Thoracic aorta (tissue), 2 donors: Measurements from ENCODE around the gene PSD2. TPM values are rescaled to one million over a fixed set of nuclear protein-coding genes. Genes with fewer than 3 reads are reported as not detected.

Experiments used
- ATAC-seq: fragments of 150-250 bp; one replicate; pipeline ENCODE4 v1.8.0; 2017; ENCODE audit warnings: low read depth; ENCODE audit not compliant: insufficient number of reproducible peaks, low FRiP score
- DNase-seq: peaks from one replicate; pipeline ENCODE4 v3.0.0-alpha.2; 2020; ENCODE audit warnings: low spot score
- H3K27ac ChIP-seq, 2 donors: fragments of 200-600 bp; sonication (generic); 1 replicate in 1 of 2; 2 replicates in 1 of 2; pipeline ENCODE4 v1.5.1; 2016; ENCODE audit warnings: mild to moderate bottlenecking in 2 of 2, moderate library complexity in 2 of 2
- H3K27me3 ChIP-seq: fragments of 200-600 bp; sonication (generic); replicated peaks from 2 replicates; pipeline ENCODE4 v1.6.0; 2016; ENCODE audit warnings: mild to moderate bottlenecking; ENCODE audit not compliant: insufficient read depth
- H3K36me3 ChIP-seq: fragments of 200-600 bp; sonication (generic); one replicate; pipeline ENCODE4 v1.5.1; 2016
- H3K4me1 ChIP-seq, 2 donors: fragments of 200-600 bp; sonication (generic); 1 replicate in 1 of 2; 2 replicates in 1 of 2; pipeline versions ENCODE4 v1.5.1 to v1.6.0; 2016; ENCODE audit warnings: low read depth in 2 of 2, mild to moderate bottlenecking in 1 of 2; ENCODE audit not compliant: control insufficient read depth in 1 of 2
- H3K4me3 ChIP-seq: fragments of 200-600 bp; sonication (generic); 2 replicates; pipeline ENCODE4 v1.5.1; 2016; ENCODE audit warnings: mild to moderate bottlenecking
- H3K9me3 ChIP-seq: fragments of 200-600 bp; sonication (generic); 2 replicates; pipeline ENCODE4 v1.5.1; 2016
- CTCF ChIP-seq: fragments of 200-600 bp; sonication (generic); IDR thresholded peaks from one replicate; pipeline ENCODE4 v1.5.1; 2019; ENCODE audit warnings: antibody characterized with exemption
- total RNA-seq, 2 donors: library from RNA; depleted of rRNA; stranded (reverse); fragments of >200 nt; gene quantifications; one replicate each; pipeline versions ENCODE4 v1.1.0 to v1.2.3, GENCODE V29; 2016

The PSD2 gene
- total RNA-seq, 2 donors from 2014 or later, result 0.14 to 0.41 TPM

- Histone ChIP-seq H3K27me3 (no peaks in the 10 kb centered on the region), H3K4me1 (no peaks in the 10 kb centered on the region), H3K9me3 (no peaks in the 10 kb centered on the region), H3K27ac (no peak overlapping the region), H3K4me3 (no peak overlapping the region), H3K36me3 (no peaks in the 10 kb centered on the region)
- TF ChIP-seq CTCF, result no peak
- DNase-seq (no peak), ATAC-seq (no peak)
Observed at GRCh38 chr5:139886213-139886612, 90.6 kb downstream of the PSD2 start.

- no peaks in the 10 kb centered on the region for H3K36me3 ChIP-seq
- H3K4me3 ChIP-seq, result no peak overlapping the region
- H3K27me3 ChIP-seq, result no peaks in the 10 kb centered on the region
- DNase-seq (no peak), ATAC-seq (no peak)
- no peaks in the 10 kb centered on the region for H3K9me3 ChIP-seq
- TF ChIP-seq CTCF, result no peak
- H3K4me1 ChIP-seq, result no peaks in the 10 kb centered on the region
- H3K27ac ChIP-seq, result no peak overlapping the region
Observed at GRCh38 chr5:139888370-139888769, 92.8 kb downstream of the PSD2 start.

GRCh38 chr5:139889410-139889809, 93.8 kb downstream of the PSD2 start:
- Histone ChIP-seq H3K36me3 (no peaks in the 10 kb centered on the region), H3K9me3 (no peaks in the 10 kb centered on the region), H3K4me3 (no peak overlapping the region), H3K4me1 (no peaks in the 10 kb centered on the region), H3K27me3 (no peaks in the 10 kb centered on the region), H3K27ac (no peak overlapping the region)
- ATAC-seq, result no peak
- DNase-seq, result no peak
- no peak for TF ChIP-seq CTCF

- Histone ChIP-seq H3K4me3 (no peak overlapping the region), H3K9me3 (no peaks in the 10 kb centered on the region), H3K4me1 (peaks cover 0 to 5% of the 10 kb centered on the region in 2 donors), H3K27ac (no peak overlapping the region), H3K36me3 (no peaks in the 10 kb centered on the region), H3K27me3 (no peaks in the 10 kb centered on the region)
- no peak for ATAC-seq
- no peak for DNase-seq
- no peak for TF ChIP-seq CTCF
Observed at GRCh38 chr5:139893873-139894272, 98.3 kb downstream of the PSD2 start.

Other genes with a start within 250 kb of the PSD2 start
- 10 to 100 TPM; 51.9 to 66.7 TPM for gene UBE2D2, start 234.5 kb upstream of the PSD2 start, total RNA-seq
- gene CXXC5, start 147.5 kb upstream of the PSD2 start, total RNA-seq, result 10 to 100 TPM; 58.5 to 62.5 TPM
- 1 to 10 TPM; 2.3 to 6.9 TPM for gene NRG2, start 247.5 kb downstream of the PSD2 start, total RNA-seq